IPS DF 19.7 (cell line): ENCODE data around the gene B4GALT5.
"Not testable (repeated sequence)": the region's sequence is repeated elsewhere in the genome, so short reads cannot be mapped to it uniquely, and the experiment has no call there.

Source experiments
- DNase-seq: peaks from one replicate; pipeline ENCODE4 v3.0.0-alpha.2; 2013; ENCODE audit warnings: low read depth, low spot score

The B4GALT5 gene

DNA sequence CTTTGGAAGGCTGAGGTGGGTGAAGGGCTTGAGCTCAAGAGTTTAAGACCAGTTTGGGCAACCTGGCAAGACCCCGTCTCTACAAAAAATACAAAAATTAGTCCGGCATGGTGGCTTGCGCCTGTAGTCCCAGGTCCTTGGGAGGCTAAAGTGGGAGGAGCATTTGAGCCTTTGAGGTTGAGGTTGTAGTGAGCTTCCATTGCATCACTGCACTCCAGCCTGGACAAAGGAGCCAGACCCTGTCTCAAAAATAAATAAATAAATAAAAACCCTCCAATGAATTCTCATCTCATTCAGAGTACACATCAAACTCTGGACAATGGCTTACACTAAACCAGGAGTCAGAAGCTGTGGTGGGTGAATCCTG lies 31.8 kb downstream of the B4GALT5 start:
- DNase-seq: no peak

GRCh38 chr20:49680484-49680883 lies 33.2 kb downstream of the B4GALT5 start:
- no peak for DNase-seq

DNA sequence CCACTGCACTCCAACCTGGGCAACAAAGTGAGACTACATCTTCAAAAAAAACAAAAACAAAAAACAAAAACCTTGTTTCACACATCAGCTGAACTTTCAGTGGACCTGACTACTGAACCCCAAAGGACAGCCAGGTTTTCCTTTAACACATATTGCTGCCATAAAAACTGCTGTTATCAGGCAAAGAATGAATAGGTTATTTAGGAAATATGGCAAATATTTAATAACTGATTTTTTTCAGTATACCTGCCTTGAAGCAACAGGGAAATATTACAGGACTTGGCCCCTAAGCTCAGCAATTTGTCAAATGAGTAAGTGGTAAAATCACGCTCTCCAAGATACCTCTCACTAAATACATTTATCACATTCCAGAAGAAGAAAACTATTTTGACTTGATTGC lies 34.0 kb downstream of the B4GALT5 start:
- DNase-seq: no peak

DNA sequence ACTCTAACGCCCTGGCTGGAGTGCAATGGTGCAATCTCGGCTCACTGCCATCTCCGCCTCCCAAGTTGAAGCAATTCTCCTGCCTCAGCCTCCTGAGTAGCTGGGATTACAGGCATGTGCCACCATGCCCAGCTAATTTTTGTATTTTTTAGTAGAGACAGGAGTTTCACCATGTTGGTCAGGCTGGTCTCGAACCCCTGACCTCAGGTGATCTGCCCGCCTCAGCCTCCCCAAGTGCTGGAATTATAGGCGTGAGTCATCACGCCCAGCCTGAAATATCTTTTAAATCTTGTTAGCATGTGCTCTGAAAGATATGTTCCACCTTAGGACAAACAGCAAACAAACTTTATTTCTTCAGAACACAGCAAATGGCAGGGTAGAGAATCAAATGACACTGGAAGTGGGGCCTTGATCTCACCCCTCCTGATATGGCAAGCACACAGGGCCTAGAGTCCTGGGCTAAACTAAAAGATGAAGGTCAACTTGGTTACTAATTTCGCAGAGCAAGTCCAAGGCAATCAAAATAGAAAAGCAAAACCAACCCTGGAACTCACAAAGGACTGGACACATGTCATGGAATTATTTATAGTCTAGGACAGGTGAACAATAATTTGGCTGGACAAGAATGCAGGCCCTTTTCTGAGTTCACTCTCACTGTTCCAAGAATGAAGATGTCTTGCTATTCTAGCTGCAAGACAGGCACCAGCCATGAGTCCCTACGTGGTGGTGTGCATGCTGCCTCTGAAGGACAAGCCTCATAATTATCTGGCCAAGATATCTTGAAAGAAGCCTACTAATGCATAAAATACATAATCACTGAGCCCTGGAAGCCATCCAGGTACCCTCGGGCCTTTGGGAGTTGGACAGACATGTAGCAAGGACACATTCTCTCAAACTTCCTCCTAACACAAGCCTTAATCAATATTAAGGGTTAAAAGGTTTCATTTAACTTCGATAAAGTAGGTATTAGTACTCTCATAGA lies 35.6 kb downstream of the B4GALT5 start:
- no peak for DNase-seq

GRCh38 chr20:49676581-49677291 lies 36.9 kb downstream of the B4GALT5 start:
- DNase-seq: no peak

GRCh38 chr20:49675368-49676151 lies 38.1 kb downstream of the B4GALT5 start:
- DNase-seq: no peak

DNA sequence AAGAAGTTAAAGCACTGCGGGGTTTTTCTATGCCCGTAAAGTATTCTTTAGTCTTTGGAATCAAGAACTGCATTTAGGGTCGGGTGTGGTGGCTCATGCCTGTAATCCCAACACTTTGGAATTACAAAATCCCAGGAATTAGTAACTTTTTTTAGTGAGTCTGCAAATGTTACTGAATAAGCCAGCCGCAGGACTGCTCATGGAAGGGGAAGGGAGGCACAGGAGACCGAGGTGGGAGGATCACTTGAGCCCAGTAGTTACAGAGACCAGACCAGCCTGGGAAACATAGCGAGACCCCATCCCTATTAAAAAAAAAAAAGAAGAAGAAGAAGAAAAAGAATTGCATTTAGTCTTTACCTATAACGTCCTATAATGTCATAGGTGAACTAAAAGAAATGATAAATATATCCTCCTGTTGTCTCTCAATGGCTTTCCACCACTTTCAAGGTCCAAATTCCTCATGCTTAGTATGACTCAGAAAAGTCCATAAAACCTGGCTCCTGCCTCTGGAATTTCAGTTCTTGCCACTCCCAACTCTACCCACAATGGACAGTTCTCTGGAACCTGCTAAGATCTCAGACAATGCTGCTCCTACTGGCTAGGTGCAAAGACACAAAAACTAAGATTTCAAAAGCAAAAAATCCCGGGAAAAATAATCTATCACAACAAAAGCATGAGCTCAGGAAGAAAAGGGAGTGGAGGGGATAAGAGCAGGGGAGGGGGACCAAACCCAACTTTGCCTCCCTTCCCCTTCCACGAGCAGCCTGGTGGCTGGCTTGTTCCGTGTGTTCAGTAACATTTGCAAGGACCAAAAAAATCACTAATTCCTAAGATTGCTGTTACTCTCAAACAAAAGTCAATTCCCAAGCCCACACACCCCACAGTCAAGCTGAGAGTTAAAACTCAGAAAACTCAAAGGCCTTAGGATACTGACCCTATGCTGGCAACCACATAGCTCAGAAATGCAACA lies 39.0 kb downstream of the B4GALT5 start:
- no peak for DNase-seq

GRCh38 chr20:49672096-49672664 lies 41.5 kb downstream of the B4GALT5 start:
- no peak for DNase-seq

GRCh38 chr20:49671433-49671832 lies 42.2 kb downstream of the B4GALT5 start:
- no peak for DNase-seq

DNA sequence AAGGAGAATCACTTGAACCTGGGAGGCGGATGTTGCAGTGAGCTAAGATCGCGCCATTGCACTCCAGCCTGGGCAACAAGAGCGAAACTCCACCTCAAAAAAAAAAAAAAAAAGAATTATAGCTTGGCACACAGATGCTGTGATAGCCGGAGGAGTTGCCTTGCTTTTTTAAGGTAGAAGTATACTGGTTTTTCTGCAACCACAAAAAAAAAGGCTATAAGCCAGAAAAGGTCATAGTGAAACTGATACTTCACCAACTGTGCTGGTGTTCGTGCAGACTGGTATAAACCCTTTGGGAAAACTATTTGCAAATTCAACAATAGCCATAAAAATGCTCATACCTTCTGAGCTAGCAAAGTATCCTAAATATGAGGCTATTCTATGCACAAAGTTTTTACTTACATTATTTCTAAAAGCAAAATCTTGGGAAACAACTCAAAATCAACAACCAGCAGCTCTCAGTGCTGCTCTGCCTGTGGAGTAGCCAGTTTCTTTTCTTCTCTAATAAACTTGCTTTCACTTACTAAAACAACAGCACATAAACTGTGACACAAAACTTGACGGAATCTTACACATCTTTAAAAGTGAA lies 44.0 kb downstream of the B4GALT5 start:
- DNase-seq: no peak

GRCh38 chr20:49668878-49669195 lies 44.8 kb downstream of the B4GALT5 start:
- DNase-seq: not testable (repeated sequence)

- no peak for DNase-seq
Observed at GRCh38 chr20:49668181-49668877, 45.3 kb downstream of the B4GALT5 start.

DNA sequence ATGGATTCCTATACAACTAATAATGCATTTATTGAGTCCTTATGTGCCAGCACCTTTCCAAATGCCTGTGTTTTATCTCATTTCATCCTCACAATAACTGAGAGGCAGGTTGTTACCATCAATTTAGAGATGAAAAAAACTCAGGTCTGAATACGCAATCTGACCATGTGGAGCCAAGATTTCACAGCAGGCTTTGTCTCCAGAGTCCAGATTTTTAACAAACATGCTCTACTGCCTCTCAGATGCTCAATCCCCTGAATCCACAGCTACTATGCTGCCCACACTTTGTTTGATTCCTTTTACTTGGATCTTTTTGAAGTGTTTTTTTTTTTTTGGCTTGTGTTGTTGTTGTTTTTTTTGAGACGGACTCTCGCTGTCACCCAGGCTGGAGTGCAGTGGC lies 46.8 kb downstream of the B4GALT5 start:
- DNase-seq: no peak

DNA sequence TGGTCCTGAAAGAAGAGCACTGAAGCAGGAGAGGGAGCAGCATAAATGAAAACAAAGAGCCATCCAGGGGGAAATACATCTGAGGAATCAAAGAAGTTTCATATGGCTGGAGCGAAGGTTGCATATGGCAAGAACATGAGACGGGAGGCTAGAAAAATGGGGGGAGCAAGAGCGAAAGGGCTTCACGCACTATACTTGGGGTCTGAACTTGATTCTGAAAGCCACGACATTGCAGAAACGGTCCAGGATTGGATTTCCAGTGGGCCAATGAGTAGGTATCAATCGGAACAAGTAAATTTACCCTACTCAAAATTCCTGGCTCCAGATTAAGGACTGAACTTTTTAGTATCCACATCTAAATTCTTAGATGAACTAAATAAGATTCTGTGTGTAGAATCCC lies 47.9 kb downstream of the B4GALT5 start:
- no peak for DNase-seq

- no peak for DNase-seq
Observed at GRCh38 chr20:49664612-49665313, 48.9 kb downstream of the B4GALT5 start.

- no peak for DNase-seq
Observed at GRCh38 chr20:49663112-49663511, 50.6 kb downstream of the B4GALT5 start.

GRCh38 chr20:49661560-49662329 lies 51.9 kb downstream of the B4GALT5 start:
- DNase-seq: no peak

DNA sequence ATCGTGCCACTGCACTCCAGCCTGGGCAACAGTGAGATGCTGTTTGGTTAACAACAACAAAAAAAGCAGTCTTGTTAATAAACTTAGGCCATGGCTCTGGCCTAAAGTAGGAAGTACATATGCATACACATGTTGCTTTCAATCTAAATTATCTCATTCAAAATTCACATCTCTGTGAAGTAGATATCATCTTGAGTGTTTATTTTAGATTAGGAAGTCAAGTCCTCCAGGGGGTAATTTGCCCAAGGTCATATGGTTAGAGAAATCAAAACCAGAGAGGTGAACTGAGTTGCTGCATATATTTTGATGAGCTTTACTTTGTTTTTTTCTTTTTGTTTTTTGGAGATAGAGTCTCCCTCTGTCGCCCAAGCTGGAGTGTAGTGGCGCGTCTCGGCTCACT lies 52.8 kb downstream of the B4GALT5 start:
- DNase-seq: no peak
